ENCODE data around the gene COMMD2. TPM values are rescaled to one million over a fixed set of nuclear protein-coding genes. Genes with fewer than 3 reads are reported as not detected.
A peak's percentile ranks its signal among the peaks of the same experiment; 100 is the strongest.

Gene COMMD2
- polyA plus RNA-seq, 1 of the 3 experiments (the other 2 are of a cell fraction), result 20.9 TPM

DNA sequence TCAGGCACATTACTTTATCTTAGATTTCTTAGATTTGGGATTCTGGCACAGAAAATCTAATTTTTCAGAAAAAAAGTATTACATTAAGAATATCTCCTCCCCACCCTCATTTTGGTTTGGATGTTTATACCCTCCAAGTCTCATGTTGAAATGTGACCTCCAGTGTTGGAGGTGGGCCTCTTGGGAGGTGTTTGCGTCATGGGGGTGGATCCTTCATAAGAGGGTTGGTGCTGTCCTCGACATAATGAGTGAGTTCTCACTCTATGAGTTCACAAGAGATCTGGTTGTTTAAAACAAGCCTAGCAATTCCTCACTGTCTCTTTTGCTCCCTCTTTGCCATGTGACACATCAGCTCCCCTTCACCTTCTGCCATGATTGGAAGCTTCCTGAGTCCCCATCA is 48.8 kb downstream of the COMMD2 start (continued):
- TF ChIP-seq, protein P1, sequence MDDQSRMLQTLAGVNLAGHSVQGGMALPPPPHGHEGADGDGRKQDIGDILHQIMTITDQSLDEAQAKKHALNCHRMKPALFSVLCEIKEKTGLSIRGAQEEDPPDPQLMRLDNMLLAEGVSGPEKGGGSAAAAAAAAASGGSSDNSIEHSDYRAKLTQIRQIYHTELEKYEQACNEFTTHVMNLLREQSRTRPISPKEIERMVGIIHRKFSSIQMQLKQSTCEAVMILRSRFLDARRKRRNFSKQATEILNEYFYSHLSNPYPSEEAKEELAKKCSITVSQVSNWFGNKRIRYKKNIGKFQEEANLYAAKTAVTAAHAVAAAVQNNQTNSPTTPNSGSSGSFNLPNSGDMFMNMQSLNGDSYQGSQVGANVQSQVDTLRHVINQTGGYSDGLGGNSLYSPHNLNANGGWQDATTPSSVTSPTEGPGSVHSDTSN (IDR thresholded peaks at IDR 0.05), result no peak
- TF ChIP-seq MXI1 (IDR thresholded peaks at IDR 0.05; ENCODE audit: low read depth, low read length) (no peak), JUND (IDR thresholded peaks at IDR 0.05) (no peak), MAX (IDR thresholded peaks at IDR 0.05; ENCODE audit: low read depth) (no peak), GABPA (IDR thresholded peaks at IDR 0.05; ENCODE audit: low read depth) (no peak), NFIC (IDR thresholded peaks at IDR 0.05; ENCODE audit: borderline replicate concordance) (no peak), EZH2phosphoT487 (IDR thresholded peaks at IDR 0.05; ENCODE audit: borderline replicate concordance, low read depth) (no peak)

DNA sequence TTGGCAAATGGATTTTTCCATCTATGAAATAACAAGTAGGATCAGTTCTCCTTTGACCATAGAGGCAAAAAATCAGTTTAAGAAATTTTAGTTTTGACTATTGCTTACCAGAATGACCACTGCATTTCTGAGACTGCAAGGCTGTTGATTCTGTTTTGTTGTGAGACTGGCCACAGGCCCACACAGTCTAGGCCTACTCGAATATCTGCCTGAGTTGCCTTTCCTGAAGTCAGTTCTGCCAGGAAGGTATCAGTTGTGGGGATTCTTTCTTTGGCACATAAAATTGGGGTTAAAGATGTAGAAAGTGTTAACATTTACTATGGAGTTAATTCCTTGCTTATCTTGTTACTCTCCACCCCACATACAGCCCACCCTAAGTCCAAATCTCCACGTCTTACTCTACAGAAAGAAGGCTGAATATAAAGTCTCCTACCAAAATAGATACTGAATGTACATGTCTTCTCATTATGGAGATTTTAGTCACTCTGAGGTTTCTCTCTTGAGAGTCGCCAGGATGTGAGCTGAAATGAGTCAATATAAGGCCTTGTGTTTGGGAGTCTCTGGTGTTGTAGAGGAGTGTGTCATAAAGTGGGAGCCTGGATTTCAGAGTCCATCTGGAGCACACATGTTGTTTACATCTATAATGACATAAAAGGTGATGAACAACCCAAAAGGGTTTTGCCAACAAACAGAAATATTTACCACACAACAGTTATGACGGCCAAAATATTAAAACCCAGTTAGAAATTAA is 49.4 kb downstream of the COMMD2 start:
- Histone ChIP-seq H3K79me2 (ENCODE audit: insufficient read depth) (no peaks in the 10 kb centered on the region), H3K4me2 (peak overlapping the region; percentile 42), H3K4me3 (ENCODE audit: low read depth in 2 of 2, low read length in 1 of 2) (no peak overlapping the region), H3F3A (replicated peaks; ENCODE audit: insufficient read depth) (peaks cover 10% of the 10 kb centered on the region), H3K9me3 (no peaks in the 10 kb centered on the region), H3K4me1 (ENCODE audit: control insufficient read depth in 1 of 2, insufficient read depth in 2 of 2, low read depth in 1 of 2, low read length in 1 of 2) (peaks cover 2 to 9% of the 10 kb centered on the region in 2 experiments; a peak in 2 of 4 replicates), H4K20me1 (ENCODE audit: insufficient read depth) (no peaks in the 10 kb centered on the region), H3K27ac (ENCODE audit: low read depth in 2 of 2, low read length in 1 of 2) (peak overlapping the region; percentile 45 to 79; a peak in 3 of 4 replicates), H2AFZ (ENCODE audit: low read depth) (peak overlapping the region; percentile 80), H3K27me3 (ENCODE audit: insufficient read depth) (no peaks in the 10 kb centered on the region), H3K9ac (peak overlapping the region; percentile 53; the same call in 1 of the 2 replicates), H3K36me3 (replicated peaks in 1 of 2; ENCODE audit: control insufficient read depth in 1 of 2, insufficient read depth in 2 of 2, low read length in 1 of 2) (no peaks in the 10 kb centered on the region), H3K9me2 (no peaks in the 10 kb centered on the region)
- no peak for DNase-seq
- ChIA-PET CTCF (interaction anchor here (3.8 kb wide), 1 partner anchor 15 kb away, joined by 23 read pairs; no protein-coding TSS in a partner anchor), POLR2A (no interaction called here)
- no peak for TF ChIP-seq NRF1 (IDR thresholded peaks at IDR 0.05; ENCODE audit: low read depth, low read length)
- TF ChIP-seq FOSL2 (IDR thresholded peaks at IDR 0.05; ENCODE audit: borderline replicate concordance, low read depth), result peak; percentile 69; the same call in 1 of the 2 replicates
- TF ChIP-seq FOXJ3 (CRISPR knock-in tag; IDR thresholded peaks at IDR 0.05), result no peak
- TF ChIP-seq, protein P2, sequence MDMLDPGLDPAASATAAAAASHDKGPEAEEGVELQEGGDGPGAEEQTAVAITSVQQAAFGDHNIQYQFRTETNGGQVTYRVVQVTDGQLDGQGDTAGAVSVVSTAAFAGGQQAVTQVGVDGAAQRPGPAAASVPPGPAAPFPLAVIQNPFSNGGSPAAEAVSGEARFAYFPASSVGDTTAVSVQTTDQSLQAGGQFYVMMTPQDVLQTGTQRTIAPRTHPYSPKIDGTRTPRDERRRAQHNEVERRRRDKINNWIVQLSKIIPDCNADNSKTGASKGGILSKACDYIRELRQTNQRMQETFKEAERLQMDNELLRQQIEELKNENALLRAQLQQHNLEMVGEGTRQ (IDR thresholded peaks at IDR 0.05; ENCODE audit: borderline replicate concordance, low read depth, low read length), result no peak
- TF ChIP-seq ELF1 (IDR thresholded peaks at IDR 0.05), result no peak
- 0 out of 2 replicates have a peak, but pooled peaks have one; percentile 6 for TF ChIP-seq MEF2A (IDR thresholded peaks at IDR 0.05; ENCODE audit: borderline replicate concordance, low read depth)
- no peak for TF ChIP-seq CHD2 (IDR thresholded peaks at IDR 0.05; ENCODE audit: low read length, partially characterized antibody)
- TF ChIP-seq SMC3 (IDR thresholded peaks at IDR 0.05; ENCODE audit: low read depth, low read length), result no peak
- TF ChIP-seq MAX (IDR thresholded peaks at IDR 0.05; ENCODE audit: low read depth), result peak; percentile 50; the same call in 1 of the 2 replicates
- TF ChIP-seq POLR2AphosphoS5 (IDR thresholded peaks at IDR 0.05; ENCODE audit: low read depth, low read length), result peak; percentile 55; the same call in 1 of the 2 replicates
- TF ChIP-seq RAD21 (IDR thresholded peaks at IDR 0.05; ENCODE audit: low read length), result no peak
- TF ChIP-seq TCF12 (IDR thresholded peaks at IDR 0.05), result peak; percentile 98
- no peak for TF ChIP-seq RXRA (IDR thresholded peaks at IDR 0.05; ENCODE audit: borderline replicate concordance, low read depth)
- TF ChIP-seq NFIC (IDR thresholded peaks at IDR 0.05; ENCODE audit: borderline replicate concordance), result no peak; the same call in 1 of the 2 replicates
- peak in 1 of 2 experiments; percentile 12; a peak in 1 of 4 replicates for TF ChIP-seq EP300 (IDR thresholded peaks at IDR 0.05; ENCODE audit: borderline replicate concordance in 1 of 2, low read depth in 1 of 2, low read length in 1 of 2)
- TF ChIP-seq FOXM1 (IDR thresholded peaks at IDR 0.05; ENCODE audit: low read depth), result no peak
- 47% methylated on average over 4 of the region's 4 CpGs for WGBS (ENCODE audit: low lambda C conversion rate)

All from SK-N-SH (cell line).